ENCODE results near the gene SLC16A6. TPM values are rescaled to one million over a fixed set of nuclear protein-coding genes. Genes with fewer than 3 reads are reported as not detected.
"Not testable (repeated sequence)": the region's sequence is repeated elsewhere in the genome, so short reads cannot be mapped to it uniquely, and the experiment has no call there.

SLC16A6 gene
- total RNA-seq, 1 donor from 2014 or later, result 3.1 TPM

DNA sequence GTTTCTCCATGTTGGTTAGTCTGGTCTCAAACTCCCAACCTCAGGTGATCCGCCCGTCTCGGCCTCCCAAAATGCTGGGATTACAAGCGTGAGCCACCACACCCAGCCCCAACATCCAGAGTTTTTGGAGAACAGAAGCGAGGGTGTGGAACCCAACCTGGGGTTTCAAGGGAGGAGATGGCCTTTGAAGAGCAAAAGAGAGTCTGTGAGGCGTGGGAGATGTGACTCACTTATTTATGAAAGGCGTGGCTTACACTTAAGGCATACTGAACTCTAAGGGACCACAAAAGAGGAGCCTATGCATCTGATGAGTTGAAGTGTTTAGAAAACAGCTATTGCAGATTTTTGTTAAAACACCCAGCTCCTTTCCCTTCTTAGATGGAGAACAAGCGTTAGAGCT lies 19.2 kb upstream of the SLC16A6 start:
- DNase-seq, result no peak

DNA sequence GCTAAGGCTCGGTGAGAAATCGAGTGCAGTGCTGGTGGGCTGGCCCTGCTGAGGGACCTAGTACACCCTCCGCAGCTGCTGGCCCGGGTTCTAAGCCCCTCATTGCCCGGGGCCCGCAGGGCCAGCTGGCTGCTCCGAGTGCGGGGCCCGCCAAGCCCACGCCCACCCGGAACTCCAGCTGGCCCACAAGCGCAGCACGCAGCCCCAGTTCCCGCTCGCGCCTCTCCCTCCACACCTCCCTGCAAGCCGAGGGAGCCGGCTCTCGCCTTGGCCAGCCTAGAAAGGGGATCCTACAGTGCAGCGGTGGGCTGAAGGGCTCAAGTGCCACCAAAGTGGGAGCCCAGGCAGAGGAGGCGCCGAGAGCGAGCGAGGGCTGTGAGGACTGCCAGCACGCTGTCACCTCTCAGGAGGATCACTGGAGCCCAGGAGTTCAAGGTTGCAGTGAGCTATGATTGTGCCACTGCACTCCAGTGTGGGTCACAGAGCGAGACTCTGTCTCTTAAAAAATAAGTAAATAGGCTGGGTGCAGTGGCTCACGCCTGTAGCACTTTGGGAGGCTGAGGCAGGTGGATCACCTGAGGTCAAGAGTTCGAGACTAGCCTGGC lies 18.2 kb upstream of the SLC16A6 start:
- not testable (repeated sequence) for DNase-seq

GRCh38 chr17:68308486-68308885 lies 17.6 kb upstream of the SLC16A6 start:
- not testable (repeated sequence) for DNase-seq

GRCh38 chr17:68307443-68307842 lies 16.5 kb upstream of the SLC16A6 start:
- no peak for DNase-seq

DNA sequence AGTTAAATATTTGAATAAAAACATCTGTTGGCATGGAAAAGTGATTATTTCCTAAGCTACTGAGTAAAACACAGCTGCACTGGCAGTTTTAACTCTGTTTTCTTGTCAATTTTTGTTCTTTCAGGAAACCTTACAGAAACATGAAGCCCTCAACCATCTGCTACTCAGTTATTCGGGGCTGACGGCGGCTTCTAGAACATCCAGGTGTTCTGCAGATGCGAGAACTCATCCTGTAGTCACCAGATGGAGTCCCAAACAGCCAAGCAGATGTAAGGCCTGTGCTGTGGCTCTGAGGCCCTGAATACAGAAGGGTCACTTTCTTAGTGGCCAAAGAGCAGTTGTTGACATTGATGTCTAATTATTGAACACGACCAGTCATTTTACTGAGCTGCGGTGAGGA lies 15.9 kb upstream of the SLC16A6 start:
- no peak for DNase-seq

- DNase-seq, result no peak
Observed at GRCh38 chr17:68305142-68305541, 14.2 kb upstream of the SLC16A6 start.

- no peak for DNase-seq
Observed at GRCh38 chr17:68304706-68305105, 13.8 kb upstream of the SLC16A6 start.

- no peak for DNase-seq
Observed at GRCh38 chr17:68302666-68303065, 11.7 kb upstream of the SLC16A6 start.

- DNase-seq, result no peak
Observed at GRCh38 chr17:68302066-68302564, 11.2 kb upstream of the SLC16A6 start.

- no peak for DNase-seq
Observed at GRCh38 chr17:68301438-68301959, 10.6 kb upstream of the SLC16A6 start.

DNA sequence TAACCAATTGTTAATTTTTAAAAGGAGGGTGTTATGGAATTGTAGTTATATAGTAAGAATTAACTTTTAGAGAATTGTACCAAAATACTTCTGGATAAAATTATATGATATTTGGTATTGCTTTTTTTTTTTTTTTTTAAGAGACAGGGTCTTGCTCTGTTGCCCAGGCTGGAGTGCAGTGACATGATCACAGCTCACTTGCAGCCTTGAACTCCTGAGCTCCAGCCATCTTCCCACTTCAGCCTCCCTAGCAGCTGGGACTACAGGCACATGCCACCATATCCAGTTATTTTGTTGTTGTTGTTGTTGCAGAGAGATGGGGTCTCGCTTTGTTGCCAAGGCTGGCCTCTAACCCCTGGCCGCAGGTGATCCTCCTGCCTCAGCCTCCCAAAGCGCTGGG lies 8.9 kb upstream of the SLC16A6 start:
- no peak for DNase-seq

DNA sequence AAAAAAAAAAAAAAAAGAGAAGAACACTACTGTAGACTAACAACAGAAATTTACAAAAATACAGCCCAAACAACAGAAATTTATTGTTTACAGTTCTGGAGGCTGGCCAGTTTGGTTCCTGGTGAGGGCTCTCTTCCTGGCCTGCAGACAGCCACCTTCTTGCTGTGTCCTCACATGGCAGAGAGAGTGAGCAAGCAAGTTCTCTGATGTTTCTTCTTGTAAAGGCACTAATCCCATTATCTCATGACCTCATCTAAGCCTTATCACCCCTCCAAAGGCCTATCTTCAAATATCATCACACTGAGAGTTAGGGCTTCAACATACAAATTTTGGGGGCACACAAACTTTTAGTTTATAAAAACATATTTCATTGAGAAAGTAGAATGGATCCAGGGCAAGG lies 7.7 kb upstream of the SLC16A6 start:
- no peak for DNase-seq

- DNase-seq, result no peak
Observed at GRCh38 chr17:68297195-68297594, 6.3 kb upstream of the SLC16A6 start.

DNA sequence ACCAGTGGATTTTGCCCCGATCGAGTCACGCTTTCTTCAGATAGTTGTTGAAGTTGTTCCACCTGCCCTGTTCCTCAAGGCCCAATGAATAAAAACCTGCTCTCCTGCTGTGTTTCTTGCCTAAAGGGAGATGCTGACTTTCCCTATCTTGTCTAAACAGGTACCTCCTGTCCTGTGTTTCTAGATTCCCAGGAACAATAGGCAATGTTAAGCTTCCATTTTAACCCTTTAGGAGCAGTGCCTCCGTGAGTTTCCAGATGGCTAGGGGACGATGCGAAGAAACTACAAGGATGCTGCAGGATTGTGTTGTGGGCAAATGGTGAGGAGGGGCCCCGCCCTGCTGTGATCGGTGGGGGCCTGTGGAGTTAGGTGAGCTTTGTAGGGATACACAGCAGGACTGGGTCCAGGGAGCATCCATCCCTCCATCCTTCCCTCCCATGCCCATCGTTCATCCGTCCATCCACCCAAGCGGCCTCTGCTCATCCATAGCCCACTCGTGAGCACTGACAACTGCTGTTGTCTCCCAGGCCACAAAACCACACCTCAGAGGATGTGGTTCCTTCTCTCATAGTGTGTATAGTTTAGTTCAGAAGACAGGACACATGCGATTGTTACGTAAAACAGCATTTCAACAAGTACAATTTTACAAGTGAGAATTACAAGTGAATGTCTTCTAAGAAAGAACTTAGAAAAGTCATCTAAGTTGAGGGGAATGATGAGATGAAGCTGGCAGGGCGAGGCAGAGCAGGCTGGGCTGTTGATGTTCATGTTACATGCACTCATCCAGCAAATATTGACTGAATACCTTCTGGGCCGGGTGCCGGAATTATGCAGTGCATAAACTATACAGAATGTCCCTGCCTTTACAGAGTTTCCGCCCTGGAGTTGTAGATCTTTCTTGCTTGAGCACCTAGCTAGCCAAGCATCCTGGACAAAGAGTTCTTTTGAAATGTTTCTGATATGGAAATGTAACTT lies 5.6 kb upstream of the SLC16A6 start:
- no peak for DNase-seq

DNA sequence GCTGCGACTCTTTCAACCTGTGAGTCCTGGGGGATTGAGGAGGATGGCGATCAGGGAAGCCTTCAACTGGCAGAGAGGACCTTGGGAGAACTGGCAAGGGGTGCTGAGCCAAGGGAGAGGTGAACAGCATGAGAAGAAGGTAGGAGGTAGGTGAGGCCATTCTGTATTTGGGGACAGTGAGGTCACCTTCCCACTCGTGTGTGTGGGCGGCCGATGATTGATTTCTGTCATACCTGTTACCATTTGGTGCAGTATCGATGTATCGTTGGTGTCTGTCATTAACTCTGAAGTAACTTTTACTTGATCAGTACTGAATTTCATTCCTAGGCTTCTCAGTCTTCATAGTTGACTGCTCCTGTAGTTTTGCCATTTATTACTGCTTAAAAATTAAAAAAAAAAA lies 4.2 kb upstream of the SLC16A6 start:
- no peak for DNase-seq

- DNase-seq, result no peak
Observed at GRCh38 chr17:68294617-68295016, 3.7 kb upstream of the SLC16A6 start.

- DNase-seq, result no peak
Observed at GRCh38 chr17:68294196-68294555, 3.2 kb upstream of the SLC16A6 start.

GRCh38 chr17:68293490-68294195 lies 2.7 kb upstream of the SLC16A6 start:
- DNase-seq, result no peak

- no peak for DNase-seq
Observed at GRCh38 chr17:68292689-68293040, 1.7 kb upstream of the SLC16A6 start.

DNA sequence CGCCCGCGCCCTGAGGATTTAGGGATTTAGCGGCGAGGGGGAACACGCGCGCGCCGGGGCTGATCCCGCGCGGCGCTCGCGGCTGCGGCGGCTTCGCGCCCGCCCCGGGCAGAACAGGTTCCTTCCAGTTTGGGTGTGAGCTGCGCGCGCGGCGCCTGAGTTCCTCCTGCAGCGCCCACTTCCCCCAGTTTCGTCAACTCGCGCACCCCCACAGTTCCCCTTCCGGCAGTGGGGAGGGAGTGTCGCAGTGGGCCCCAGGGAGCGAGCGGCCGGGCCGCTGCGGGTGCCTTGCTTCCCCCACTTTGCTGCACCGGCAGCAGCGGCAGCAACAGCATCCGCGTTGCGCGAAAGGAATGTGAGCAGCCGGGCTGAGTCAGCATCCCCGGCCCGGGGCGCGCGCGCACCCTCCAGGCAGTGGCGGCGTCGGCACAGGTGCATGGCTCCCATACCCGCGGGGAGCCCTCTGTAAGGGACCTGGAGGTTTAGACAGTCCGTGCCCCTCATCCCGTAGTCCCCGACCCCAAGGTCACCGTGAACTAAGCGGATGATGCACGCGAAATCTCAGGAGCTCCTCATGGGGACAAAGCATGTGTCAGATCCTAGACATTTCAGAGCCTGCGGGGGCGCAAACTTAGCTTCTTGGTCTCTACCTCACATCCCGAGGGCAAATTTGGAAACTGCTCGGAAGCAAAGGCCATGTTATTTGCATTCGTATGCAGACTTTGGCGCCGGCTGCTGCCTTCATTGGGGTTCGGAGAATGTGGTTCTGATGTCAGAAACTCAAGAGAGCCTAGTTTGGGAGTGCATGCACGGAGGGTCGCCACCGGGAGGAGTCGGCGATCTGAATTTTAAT lies 1.1 kb upstream of the SLC16A6 start:
- DNase-seq, result peak; percentile 74

- DNase-seq, result no peak
Observed at GRCh38 chr17:68290268-68290954, 516 bp downstream of the SLC16A6 start.
